HG03378 (cell line): ENCODE results near the gene NIBAN1.
"Not testable (repeated sequence)": the region's sequence is repeated elsewhere in the genome, so short reads cannot be mapped to it uniquely, and the experiment has no call there.

ENCODE experiments used
- ATAC-seq: cut with Tn5 transposase; IDR thresholded peaks from one replicate; pipeline ENCODE4 v1.9.1; 2021; ENCODE audit warnings: mild to moderate bottlenecking, moderate library complexity; ENCODE audit not compliant: unreplicated experiment

NIBAN1 gene, protein sequence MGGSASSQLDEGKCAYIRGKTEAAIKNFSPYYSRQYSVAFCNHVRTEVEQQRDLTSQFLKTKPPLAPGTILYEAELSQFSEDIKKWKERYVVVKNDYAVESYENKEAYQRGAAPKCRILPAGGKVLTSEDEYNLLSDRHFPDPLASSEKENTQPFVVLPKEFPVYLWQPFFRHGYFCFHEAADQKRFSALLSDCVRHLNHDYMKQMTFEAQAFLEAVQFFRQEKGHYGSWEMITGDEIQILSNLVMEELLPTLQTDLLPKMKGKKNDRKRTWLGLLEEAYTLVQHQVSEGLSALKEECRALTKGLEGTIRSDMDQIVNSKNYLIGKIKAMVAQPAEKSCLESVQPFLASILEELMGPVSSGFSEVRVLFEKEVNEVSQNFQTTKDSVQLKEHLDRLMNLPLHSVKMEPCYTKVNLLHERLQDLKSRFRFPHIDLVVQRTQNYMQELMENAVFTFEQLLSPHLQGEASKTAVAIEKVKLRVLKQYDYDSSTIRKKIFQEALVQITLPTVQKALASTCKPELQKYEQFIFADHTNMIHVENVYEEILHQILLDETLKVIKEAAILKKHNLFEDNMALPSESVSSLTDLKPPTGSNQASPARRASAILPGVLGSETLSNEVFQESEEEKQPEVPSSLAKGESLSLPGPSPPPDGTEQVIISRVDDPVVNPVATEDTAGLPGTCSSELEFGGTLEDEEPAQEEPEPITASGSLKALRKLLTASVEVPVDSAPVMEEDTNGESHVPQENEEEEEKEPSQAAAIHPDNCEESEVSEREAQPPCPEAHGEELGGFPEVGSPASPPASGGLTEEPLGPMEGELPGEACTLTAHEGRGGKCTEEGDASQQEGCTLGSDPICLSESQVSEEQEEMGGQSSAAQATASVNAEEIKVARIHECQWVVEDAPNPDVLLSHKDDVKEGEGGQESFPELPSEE

DNA sequence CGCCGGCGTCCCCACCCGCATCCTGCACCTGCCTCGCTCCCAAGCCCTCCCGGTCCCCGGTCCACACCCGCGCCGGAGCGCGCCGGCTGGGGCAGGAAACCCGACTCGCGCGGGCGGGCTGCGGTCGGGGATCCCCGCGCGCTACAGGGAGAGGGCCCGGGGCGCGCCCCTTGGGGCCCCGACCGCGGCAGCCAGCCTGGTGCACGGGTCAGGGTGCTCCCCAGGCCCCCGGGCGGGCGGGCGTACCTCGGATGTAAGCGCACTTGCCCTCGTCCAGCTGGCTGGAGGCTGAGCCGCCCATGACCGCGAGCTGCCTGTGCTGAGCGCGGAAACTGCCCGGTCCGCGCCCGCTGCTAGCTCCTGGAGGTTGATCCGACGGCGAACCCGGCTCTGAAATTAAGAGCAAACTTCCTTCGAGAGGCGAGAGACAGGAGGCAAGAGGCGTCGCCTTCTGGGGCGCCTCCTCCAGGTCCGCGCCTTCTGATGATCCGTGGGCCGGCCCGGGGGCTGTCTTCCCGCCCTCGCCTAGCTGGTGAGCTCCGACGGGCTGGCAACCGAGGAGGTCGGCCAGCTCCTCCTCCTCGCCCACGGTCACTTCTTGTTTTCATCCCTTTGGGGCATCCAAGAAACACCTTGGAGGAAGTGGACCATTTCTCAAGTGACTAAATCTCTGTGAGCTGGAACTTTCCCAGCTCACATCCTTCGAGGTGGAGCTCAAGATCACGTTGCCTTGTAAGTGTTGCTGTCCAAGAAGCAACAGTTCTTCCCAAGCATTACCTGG, at the start of gene NIBAN1:
TSS of gene NIBAN1 (minus strand) at position 453 of the 781 bp plus-strand sequence. CDS start at position 301, 152 bp downstream.
- peak; percentile 52 for ATAC-seq

DNA sequence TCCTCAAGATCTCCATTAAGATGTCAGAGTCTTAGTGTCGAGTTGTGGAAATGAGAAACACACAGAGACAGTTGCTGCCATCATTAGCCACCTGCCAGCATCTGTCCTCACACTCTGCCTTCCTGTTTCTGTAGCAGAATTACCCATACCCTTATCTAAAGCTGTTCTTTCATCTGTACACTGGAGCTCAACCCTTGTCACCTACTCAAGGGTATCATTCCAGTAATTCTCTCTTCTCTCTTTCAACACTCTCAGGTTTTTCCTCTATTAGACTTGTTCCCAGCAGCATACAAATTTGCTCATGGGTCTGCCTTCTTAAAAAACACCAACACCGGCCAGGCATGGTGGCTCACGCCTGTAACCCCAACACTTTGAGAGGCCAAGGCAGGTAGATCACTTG, 43.7 kb upstream of the NIBAN1 start:
- no peak for ATAC-seq

DNA sequence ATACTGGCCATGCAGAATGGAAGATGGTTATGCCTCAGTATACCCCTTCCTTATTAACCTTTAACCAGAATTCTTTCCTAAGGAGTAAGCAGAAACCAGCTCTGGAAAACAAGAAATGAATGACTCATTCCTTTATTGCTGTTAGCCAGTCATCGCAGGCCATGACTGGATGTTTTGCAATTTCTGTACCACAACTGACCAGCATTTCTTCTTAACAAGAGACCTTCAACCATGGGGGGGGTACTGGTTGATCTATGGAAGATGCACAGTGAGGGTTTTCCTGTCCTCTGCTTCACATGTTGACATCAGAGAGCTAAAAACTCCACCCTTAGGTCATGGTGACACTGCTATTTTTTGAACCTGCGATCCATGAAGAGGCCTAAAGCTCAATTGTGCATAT, 43.0 kb upstream of the NIBAN1 start:
- no peak for ATAC-seq

DNA sequence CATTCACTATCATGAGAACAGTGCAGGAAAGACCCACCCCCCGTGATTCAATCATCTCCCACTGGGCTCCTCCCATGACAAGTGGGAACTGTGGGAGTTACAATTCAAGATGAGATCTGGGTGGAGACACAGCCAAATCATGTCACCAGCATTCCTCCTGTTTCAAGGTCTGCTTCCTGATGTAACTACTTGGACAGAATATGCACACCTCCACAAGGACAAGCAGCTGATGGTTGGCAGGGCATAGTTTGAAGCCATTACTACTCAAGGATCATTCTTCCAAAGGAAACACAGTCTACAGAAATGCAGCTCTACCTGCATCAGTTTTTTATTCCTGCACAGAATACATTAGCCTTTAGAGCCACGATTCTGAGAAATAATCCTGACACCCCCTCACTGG, 42.6 kb upstream of the NIBAN1 start:
- ATAC-seq: no peak

DNA sequence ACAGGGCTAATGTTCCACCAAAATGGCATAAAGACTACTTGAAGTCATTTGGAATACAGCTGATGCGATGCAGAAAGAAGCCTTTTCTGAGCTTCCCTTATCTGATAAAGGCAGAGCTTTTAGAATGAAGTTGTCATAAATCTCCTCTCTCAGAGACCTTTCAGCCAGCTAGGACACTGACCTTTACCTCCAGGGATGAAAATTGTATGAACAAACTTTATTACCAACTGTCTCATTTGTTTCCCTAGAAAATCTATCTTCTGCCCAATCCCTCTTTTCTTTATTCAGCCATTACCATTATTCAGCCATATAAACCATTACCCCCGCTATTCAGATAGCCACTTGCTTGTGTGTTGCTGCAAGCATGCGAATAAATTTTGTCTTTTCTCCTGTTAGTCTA, 41.3 kb upstream of the NIBAN1 start:
- ATAC-seq: no peak

DNA sequence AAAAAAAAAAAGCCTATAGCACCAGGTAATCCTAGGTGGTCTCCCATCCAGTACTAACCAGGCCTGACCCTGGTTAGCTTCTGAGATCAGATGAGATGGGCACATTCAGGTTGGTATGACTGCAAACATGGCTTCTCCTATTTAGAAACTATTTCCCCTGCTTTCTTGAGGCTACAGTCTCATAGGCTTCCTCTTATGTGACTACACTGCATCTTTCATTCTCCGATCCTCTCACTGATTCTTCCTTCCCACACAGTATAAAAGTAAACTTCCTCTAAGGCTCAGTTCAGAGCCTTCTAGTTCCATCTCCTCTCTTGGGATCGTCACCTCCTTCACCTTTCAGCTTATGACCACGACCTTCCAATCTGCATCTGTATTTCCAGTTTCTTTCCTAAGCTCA, 40.6 kb upstream of the NIBAN1 start:
- no peak for ATAC-seq

DNA sequence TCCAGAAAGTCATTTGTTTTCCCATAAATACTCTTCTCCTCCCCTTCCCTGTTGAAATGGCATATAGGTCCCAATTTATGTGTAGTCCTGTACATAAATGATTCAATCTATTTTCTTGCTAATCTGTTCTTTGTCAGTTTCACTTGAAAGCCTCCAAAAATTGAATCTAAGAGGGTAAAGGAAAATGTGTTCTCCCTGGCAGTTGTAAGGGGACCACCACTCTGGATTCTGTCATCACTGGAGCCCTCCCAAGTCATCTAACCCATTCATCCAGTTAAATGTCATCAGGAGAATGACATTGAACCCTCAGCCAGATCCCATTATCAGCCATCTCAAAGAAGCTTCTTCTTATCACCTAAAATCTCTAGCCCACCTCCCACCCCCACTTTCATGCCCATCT, 36.1 kb upstream of the NIBAN1 start:
- ATAC-seq: no peak

DNA sequence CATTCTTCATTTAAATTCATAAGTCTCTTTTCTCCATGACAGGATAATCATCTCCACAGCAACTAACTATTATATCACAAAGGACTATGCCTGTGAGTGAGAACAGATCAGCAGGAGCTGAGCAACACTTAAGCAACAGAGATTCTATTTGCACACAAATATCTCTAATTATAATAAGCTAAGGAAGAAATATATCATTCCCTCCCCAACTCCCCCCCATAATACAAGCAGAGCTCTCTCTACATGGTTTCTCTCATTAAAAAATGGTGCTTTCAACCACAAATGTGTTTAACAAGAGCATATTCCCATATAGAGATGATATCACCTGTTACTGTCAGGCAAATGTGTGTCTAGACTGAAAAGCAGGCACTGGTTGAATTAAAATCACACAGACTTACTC, 34.5 kb upstream of the NIBAN1 start:
- ATAC-seq: no peak

DNA sequence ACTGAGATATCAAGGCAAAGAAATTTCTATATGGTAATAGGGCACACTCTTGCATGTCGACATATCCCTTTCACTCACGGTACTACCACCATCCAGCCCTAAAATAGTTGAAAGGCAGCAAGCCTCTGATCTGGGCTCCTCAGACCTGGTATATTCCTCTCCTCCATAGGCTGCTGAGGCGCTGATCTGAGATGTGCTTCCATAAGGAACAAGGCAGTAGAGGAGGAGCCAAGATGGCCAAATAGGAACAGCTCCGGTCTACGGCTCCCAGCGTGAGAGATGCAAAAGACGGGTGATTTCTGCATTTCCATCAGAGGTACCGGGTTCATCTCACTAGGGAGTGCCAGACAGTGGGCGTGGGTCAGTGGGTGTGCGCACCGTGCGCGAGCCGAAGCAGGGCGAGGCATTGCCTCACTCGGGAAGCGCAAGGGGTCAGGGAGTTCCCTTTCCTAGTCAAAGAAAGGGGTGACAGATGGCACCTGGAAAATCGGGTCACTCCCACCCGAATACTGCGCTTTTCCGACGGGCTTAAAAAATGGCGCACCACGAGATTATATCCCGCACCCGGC, 27.1 kb upstream of the NIBAN1 start:
- ATAC-seq: not testable (repeated sequence)

DNA sequence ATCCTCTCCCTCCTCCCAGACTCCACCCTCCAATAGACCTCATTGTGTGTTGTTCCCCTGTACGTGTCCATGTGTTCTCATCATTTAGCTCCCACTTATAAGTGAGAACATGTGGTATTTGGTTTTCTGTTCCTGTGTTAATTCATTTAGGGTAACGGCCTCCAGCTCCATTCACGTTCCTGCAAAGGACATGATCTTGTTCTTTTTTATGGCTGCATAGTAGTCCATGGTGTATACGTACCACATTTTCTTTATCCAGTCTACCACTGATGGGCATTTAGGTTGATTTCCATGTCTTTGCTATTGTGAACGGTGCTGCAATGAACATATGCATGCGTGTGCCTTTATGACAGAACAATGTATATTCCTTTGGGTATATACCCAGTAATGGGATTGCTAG, 25.7 kb upstream of the NIBAN1 start:
- ATAC-seq: not testable (repeated sequence)

DNA sequence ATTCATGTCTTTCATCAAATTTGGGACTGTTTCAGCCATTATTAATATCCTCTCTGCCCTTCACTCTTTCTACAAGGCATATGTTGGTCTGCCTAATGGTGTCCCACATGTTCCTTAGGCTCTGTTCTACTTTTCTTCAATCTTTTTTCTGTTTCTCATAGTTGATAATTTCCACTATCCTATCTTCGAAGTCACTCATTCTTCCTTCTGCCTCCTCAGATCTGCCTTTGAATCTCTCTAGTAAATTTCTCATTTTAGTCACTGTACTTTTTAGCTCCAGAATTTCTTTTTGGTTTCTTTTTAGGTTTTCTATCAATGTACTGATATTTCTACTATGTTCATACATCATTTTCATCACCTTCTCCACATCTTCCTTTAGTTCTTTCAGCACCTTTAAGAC, 20.0 kb upstream of the NIBAN1 start:
- ATAC-seq: no peak

DNA sequence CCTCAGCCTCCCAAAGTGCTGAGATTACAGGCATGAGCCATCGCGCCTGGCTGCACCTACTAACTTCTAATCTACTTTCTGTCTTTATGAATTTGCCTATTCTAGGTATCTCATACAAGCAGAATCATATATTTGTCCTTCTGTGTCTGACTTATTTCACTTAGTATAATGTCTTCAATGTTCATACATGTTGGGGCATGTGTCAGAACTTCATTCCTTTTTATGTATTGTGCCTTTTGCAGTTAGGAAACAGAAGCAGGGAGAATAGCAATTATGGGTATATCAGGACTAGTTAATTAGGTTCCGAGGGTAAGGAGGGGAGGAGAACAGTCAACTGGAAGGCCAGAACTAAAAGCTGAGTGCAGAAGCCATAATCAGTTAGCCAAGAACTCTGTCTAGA, 18.0 kb upstream of the NIBAN1 start:
- no peak for ATAC-seq

DNA sequence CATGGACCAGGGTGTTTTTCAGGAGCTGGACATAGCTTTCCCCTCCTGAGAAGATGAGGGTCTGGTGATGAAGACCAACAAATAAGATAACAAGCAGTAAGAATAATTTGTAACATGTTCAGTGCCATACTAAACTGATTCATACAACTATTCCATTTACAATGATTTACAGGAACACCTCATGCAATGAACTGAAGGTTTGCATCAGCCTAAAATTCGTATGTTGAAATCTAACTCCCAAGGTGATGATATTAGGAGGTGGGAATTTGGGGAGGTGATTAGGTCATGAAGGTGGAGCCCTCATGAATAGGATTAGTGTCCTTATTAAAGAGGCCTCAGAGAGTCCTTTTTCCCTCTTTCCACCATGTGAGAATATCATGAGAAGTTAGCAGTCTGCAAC, 15.9 kb upstream of the NIBAN1 start:
- ATAC-seq: no peak

DNA sequence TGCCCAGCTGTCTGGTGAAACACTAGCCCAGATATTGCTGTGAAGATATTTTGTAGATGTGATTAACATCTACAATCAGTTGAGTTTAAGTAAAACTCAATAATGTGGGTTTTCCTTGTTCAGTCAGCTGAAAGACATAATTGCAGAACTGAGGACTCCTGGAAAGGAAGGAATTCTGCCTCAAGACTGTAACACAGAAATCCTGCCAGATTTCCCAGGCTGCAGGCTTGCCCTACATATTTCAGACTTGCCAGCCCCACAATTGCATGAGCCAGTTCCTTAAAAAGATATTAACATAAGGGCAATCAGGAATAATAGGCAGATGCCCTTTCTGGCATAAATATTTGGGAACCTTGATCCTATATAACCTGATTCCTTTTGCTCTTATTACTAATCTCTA, 14.2 kb upstream of the NIBAN1 start:
- no peak for ATAC-seq

DNA sequence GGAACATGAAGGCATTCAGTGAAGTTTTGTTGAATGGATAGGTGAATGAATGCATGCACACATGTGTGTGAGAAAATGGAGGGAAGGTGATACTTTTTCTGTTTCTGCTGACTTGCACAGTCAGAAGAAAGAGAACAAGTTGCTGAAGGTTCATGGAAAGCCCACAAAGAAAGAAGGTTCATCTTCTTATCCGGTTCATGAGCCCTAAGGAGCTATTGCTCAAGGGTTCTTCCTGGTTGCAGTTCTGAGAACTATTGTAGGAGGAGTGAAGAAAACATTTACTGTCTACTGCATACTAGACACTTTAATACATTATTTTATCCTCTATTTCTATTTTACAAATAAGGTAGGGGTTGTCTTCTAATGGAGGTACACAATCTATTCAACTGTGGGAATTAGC, 13.4 kb upstream of the NIBAN1 start:
- ATAC-seq: no peak

DNA sequence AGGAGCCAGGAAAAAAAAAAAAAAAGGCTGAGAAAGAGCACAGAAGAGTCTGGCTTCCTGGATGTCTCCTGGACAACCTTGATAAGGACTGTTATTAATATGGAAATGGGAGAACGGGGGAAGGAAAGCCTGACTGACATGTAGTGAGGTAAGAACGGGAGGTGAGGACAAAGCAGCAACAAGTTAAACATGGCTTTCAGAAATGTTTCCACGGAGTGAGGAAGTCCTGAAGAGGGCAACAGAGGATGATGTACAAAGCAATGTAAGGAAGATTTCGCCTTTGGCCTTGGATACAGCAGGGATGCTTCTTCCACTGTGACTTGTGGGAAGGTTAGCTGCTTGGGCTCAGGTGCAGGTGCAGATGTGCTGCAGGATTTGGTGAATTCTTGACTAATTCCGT, 11.9 kb upstream of the NIBAN1 start:
- ATAC-seq: no peak

DNA sequence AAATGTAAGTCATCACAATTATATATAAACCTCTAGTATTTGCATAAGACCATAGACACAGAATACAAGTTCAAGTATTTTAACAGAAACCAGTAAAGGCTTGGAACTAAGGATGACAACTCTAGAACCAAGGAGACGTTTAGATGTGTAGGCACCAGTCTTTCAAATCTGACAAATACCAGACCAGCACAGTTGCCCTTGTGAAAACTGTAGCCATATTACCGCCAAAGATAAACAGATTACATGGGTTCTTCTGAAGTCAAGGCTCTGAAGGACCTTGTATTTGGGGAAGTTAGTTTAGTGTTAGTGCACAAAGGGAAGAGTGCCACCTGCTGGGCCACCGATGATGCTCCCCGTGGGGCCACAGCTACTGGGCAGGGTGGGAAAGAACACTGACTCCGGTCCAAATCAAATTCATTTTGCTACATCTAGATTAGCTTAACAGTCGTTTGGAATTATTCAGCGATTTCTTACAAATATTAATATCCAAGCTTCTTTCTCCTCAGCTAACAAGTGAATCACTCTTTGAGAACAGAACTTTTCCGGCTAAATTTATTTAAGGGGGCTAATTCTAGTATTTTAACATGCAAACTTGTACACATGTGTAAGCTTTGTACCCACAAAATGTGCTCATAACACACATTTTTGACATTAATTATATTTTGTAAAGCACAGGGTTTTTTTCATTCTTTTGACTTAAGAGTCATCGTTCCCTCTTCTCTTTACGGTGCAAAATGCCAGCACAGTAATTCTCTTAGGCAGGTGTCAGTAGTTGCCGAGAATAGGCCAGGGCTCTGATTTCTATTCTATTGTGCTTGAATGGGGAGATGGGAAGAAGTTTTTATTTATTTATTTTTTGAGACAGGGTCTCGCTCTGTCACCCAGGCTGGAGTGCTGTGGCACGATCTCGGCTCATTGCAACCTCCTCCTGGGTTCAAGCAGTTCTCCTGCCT, 8.0 kb upstream of the NIBAN1 start:
- ATAC-seq: peak; percentile 98

DNA sequence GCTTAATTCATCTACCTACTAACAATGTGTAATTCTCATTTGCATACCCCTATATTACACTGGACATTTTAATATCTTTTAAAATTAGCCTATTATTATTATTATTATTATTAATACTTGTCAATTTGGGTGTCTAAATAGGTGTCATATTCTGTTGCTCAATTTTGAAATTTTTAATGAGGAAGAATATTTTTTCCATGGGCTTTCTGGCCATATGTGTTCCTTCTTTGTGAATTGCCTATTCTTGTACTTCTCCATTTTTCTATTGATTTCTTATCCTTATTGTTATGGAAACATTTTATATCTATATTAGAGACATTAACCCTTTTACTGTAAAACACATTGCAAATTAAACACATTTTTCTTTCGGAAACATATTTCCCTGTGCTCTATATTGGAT, 6.4 kb upstream of the NIBAN1 start:
- no peak for ATAC-seq

DNA sequence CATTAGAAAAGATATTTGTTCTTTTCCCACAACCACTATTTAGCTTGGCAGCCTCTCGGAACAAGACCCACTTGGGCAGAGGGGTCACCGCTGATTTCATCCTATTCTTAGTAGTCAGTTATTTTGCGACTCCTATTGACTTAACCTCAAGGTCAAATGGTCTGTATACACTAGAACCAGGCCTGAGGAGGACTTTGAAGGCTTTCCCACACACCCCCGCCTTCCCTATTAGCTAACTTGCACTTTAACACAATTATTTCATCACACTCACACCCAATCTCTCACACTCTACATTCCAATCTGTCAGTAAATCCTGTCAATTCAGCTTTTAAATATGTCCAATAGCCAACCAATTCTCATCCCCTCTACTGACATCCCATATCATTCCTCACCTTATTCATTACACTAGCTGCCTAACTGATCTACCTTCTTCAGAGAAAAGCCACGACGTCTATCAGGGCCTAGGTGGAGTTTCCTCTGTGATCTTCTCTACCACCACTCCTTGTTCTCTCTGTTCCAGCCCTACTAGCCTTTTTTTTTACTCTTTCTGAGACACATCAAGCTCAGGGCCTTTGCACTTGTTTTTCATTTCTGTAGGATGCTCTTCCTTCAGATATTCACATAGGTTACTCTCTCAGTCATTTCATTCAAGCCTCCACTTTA, 1.0 kb upstream of the NIBAN1 start:
- ATAC-seq: no peak

DNA sequence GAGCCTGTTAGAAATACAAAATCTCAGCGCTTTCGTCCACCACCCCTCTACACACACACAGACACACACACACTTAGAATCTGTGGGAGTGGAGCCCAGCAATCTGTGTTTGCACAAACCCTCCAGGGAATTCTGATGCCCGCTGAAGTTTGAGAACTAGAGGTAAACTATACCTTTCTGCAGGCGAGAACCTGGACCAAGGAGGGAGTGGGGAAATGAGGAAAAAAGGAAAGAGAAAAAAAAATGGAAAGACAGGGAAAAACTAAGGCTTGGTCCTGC, 468 bp upstream of the NIBAN1 start:
- no peak for ATAC-seq
